HEK293 (cell line): ENCODE results near the gene LARGE1.

Experiments used
- CTCF ChIA-PET: fragments of 350-600 bp; formaldehyde crosslinking; extraction: SDS; loops from one replicate; lab custom pipeline; 2021; ENCODE audit warnings: antibody characterized with exemption; lab: Yijun Ruan, JAX
- POLR2A ChIA-PET: fragments of 300-600 bp; formaldehyde crosslinking; extraction: SDS; loops from one replicate; lab custom pipeline; 2020; ENCODE audit warnings: antibody characterized with exemption, inconsistent platforms; lab: Yijun Ruan, JAX
- H3K27ac ChIP-seq: fragments of 200-500 bp; sonication (Bioruptor generic); 2 replicates; pipeline ENCODE4 v1.5.1; 2014; ENCODE audit warnings: low read depth, low read length, control low read depth, inconsistent platforms; ENCODE audit errors: extremely low read depth
- H3K36me3 ChIP-seq, 2 experiments: fragments of 200-500 bp in 1 of 2; sonication (Bioruptor generic) in 1 of 2; 1 replicate in 1 of 2; 2 replicates in 1 of 2; pipeline ENCODE4 v1.5.1; 2014 to 2017; ENCODE audit warnings: inconsistent platforms in 2 of 2, low read length in 2 of 2; ENCODE audit not compliant: control insufficient read depth in 2 of 2, insufficient read depth in 1 of 2
- H3K4me1 ChIP-seq: fragments of 200-500 bp; sonication (Bioruptor generic); 2 replicates; pipeline ENCODE4 v1.5.1; 2014; ENCODE audit warnings: mild to moderate bottlenecking, low read length, inconsistent platforms; ENCODE audit not compliant: control insufficient read depth, insufficient read depth
- H3K4me3 ChIP-seq: 2 replicates; pipeline ENCODE4 v1.5.1; 2011; ENCODE audit warnings: low read depth, mild to moderate bottlenecking, control low read depth, low read length, moderate library complexity
- H3K9me3 ChIP-seq: fragments of 200-500 bp; sonication (Bioruptor generic); 2 replicates; pipeline ENCODE4 v1.5.1; 2014; ENCODE audit warnings: low read depth, low read length, inconsistent platforms; ENCODE audit not compliant: control insufficient read depth, insufficient read depth
- OVOL3 ChIP-seq: fragments of 450-650 bp; formaldehyde crosslinking; IDR thresholded peaks from 2 replicates; pipeline ENCODE4 v1.5.1; 2016; ENCODE audit warnings: missing biosample characterization, missing genetic modification characterization
- ZNF211 ChIP-seq: fragments of 450-650 bp; formaldehyde crosslinking; IDR thresholded peaks from 2 replicates; pipeline ENCODE4 v1.5.1; 2016; ENCODE audit warnings: low read depth, missing biosample characterization, missing genetic modification characterization
- ZNF292 ChIP-seq: fragments of 450-650 bp; formaldehyde crosslinking; IDR thresholded peaks from 2 replicates; pipeline ENCODE4 v1.5.1; 2016; ENCODE audit warnings: low read depth, missing biosample characterization, missing genetic modification characterization, borderline replicate concordance
- ZNF302 ChIP-seq: fragments of 450-650 bp; formaldehyde crosslinking; IDR thresholded peaks from 2 replicates; pipeline ENCODE4 v1.5.1; 2016; ENCODE audit warnings: missing biosample characterization, missing genetic modification characterization, low read depth
- ZNF354C ChIP-seq: fragments of 450-650 bp; formaldehyde crosslinking; IDR thresholded peaks from 2 replicates; pipeline ENCODE4 v1.5.1; 2016; ENCODE audit warnings: missing biosample characterization, missing genetic modification characterization, low read depth, borderline replicate concordance
- ZNF510 ChIP-seq: fragments of 450-650 bp; formaldehyde crosslinking; IDR thresholded peaks from 2 replicates; pipeline ENCODE4 v1.5.1; 2018; ENCODE audit warnings: mild to moderate bottlenecking, missing genetic modification characterization, missing biosample characterization; ENCODE audit not compliant: insufficient replicate concordance
- ZNF600 ChIP-seq: fragments of 450-650 bp; formaldehyde crosslinking; IDR thresholded peaks from 2 replicates; pipeline ENCODE4 v1.5.1; 2016; ENCODE audit warnings: missing biosample characterization, missing genetic modification characterization
- ZNF677 ChIP-seq: fragments of 450-650 bp; IDR thresholded peaks from 2 replicates; pipeline ENCODE4 v1.5.0; 2018; ENCODE audit warnings: missing biosample characterization, mild to moderate bottlenecking, missing genetic modification characterization, moderate library complexity
- ZNF747 ChIP-seq: fragments of 450-650 bp; formaldehyde crosslinking; IDR thresholded peaks from 2 replicates; pipeline ENCODE4 v1.5.1; 2016; ENCODE audit warnings: missing biosample characterization, missing genetic modification characterization
- ZNF768 ChIP-seq: fragments of 450-650 bp; formaldehyde crosslinking; IDR thresholded peaks from 2 replicates; pipeline ENCODE4 v1.5.1; 2018; ENCODE audit warnings: missing biosample characterization, mild to moderate bottlenecking, missing genetic modification characterization
- TF ChIP-seq, protein P1 (sequence below): fragments of 450-650 bp; formaldehyde crosslinking; IDR thresholded peaks from 2 replicates; pipeline ENCODE4 v1.5.1; 2016; ENCODE audit warnings: missing biosample characterization, missing genetic modification characterization
- TF ChIP-seq, protein P2 (sequence below): fragments of 450-650 bp; formaldehyde crosslinking; IDR thresholded peaks from 2 replicates; pipeline ENCODE4 v1.5.1; 2016; ENCODE audit warnings: missing biosample characterization, missing genetic modification characterization
- TF ChIP-seq, protein P3 (sequence below): fragments of 450-650 bp; formaldehyde crosslinking; IDR thresholded peaks from 2 replicates; pipeline ENCODE4 v1.5.1; 2016; ENCODE audit warnings: missing biosample characterization, missing genetic modification characterization
- TF ChIP-seq, protein P4 (sequence below): fragments of 450-650 bp; formaldehyde crosslinking; IDR thresholded peaks from 2 replicates; pipeline ENCODE4 v1.5.1; 2017; ENCODE audit warnings: missing biosample characterization, missing genetic modification characterization

The LARGE1 gene

DNA sequence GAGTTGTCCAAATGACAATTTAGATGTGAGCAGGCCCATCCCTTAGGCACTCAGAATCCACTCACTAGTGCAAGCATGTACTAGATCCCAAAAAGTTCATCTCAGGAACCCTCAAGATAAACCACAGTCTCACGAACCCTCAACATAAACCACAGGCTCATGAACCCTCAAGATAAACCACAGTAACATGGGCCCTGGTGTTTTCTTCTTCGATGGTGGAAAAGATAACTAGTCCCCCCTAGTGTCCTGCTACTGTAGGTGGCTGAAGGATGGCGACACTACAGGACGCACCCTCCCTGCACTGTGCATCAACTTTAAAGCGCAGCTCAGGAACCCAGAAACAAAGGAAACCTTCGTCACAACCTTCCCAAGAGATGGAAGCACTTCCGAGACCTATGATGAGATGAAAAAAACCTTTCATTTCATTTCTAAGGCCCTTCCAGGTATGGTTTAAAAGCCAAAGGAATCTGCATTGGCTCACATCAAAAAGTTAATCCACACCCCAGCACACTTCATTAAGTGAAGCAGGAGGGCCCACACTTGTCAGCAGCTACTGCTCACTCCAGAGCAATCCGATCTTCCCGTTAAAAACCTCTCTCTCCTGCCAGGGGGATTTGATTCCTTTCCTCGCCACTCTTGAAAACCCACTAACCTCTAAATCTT is 2.4 kb downstream of the LARGE1 start (continued):
- TF ChIP-seq, protein P1, sequence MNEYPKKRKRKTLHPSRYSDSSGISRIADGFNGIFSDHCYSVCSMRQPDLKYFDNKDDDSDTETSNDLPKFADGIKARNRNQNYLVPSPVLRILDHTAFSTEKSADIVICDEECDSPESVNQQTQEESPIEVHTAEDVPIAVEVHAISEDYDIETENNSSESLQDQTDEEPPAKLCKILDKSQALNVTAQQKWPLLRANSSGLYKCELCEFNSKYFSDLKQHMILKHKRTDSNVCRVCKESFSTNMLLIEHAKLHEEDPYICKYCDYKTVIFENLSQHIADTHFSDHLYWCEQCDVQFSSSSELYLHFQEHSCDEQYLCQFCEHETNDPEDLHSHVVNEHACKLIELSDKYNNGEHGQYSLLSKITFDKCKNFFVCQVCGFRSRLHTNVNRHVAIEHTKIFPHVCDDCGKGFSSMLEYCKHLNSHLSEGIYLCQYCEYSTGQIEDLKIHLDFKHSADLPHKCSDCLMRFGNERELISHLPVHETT = no peak
- TF ChIP-seq, protein P2, sequence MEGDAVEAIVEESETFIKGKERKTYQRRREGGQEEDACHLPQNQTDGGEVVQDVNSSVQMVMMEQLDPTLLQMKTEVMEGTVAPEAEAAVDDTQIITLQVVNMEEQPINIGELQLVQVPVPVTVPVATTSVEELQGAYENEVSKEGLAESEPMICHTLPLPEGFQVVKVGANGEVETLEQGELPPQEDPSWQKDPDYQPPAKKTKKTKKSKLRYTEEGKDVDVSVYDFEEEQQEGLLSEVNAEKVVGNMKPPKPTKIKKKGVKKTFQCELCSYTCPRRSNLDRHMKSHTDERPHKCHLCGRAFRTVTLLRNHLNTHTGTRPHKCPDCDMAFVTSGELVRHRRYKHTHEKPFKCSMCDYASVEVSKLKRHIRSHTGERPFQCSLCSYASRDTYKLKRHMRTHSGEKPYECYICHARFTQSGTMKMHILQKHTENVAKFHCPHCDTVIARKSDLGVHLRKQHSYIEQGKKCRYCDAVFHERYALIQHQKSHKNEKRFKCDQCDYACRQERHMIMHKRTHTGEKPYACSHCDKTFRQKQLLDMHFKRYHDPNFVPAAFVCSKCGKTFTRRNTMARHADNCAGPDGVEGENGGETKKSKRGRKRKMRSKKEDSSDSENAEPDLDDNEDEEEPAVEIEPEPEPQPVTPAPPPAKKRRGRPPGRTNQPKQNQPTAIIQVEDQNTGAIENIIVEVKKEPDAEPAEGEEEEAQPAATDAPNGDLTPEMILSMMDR (tag by site-specific recombination) = peak; percentile 51; the same call in 1 of the 2 replicates
- TF ChIP-seq OVOL3 (tag by site-specific recombination) = no peak
- TF ChIP-seq ZNF600 (tag by site-specific recombination) = no peak
- no peak for TF ChIP-seq ZNF510 (tag by site-specific recombination)
- TF ChIP-seq ZNF677 (tag by site-specific recombination) = no peak
- TF ChIP-seq ZNF354C (tag by site-specific recombination) = no peak
- TF ChIP-seq, protein P3, sequence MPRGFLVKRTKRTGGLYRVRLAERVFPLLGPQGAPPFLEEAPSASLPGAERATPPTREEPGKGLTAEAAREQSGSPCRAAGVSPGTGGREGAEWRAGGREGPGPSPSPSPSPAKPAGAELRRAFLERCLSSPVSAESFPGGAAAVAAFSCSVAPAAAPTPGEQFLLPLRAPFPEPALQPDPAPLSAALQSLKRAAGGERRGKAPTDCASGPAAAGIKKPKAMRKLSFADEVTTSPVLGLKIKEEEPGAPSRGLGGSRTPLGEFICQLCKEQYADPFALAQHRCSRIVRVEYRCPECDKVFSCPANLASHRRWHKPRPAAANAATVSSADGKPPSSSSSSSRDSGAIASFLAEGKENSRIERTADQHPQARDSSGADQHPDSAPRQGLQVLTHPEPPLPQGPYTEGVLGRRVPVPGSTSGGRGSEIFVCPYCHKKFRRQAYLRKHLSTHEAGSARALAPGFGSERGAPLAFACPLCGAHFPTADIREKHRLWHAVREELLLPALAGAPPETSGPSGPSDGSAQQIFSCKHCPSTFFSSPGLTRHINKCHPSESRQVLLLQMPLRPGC (tag by site-specific recombination) = no peak
- TF ChIP-seq, protein P4, sequence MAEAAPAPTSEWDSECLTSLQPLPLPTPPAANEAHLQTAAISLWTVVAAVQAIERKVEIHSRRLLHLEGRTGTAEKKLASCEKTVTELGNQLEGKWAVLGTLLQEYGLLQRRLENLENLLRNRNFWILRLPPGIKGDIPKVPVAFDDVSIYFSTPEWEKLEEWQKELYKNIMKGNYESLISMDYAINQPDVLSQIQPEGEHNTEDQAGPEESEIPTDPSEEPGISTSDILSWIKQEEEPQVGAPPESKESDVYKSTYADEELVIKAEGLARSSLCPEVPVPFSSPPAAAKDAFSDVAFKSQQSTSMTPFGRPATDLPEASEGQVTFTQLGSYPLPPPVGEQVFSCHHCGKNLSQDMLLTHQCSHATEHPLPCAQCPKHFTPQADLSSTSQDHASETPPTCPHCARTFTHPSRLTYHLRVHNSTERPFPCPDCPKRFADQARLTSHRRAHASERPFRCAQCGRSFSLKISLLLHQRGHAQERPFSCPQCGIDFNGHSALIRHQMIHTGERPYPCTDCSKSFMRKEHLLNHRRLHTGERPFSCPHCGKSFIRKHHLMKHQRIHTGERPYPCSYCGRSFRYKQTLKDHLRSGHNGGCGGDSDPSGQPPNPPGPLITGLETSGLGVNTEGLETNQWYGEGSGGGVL (tag by site-specific recombination) = peak; percentile 51
- TF ChIP-seq ZNF211 (tag by site-specific recombination) = no peak

DNA sequence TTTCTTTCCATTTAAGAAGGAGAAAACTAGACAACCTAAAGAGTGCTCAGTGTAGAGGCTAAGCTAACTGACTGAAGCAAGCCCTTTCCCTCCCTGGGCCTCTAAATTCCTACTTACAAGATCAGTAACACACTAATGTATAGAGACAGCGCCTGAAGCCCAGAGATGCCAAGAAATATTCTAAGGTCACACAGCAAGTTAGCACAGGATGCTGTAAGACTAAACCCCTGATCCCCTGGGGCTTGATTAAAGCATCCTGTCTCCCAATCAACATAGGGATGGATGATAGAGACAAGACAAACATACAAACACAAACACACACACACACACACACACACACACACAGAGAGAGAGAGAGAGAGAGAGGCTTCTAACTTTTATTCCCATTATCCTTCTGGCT is 5.6 kb downstream of the LARGE1 start:
- no peak overlapping the region for H3K27ac ChIP-seq
- H3K4me3 ChIP-seq = no peak overlapping the region
- no peaks in the 10 kb centered on the region for H3K9me3 ChIP-seq
- ChIA-PET POLR2A (no interaction called here), CTCF (interaction anchor here (0.9 kb wide), 1 partner anchor 9 kb away, joined by 6 read pairs; no protein-coding TSS in a partner anchor)
- H3K4me1 ChIP-seq = peaks cover 12% of the 10 kb centered on the region
- peaks cover 0 to 9% of the 10 kb centered on the region in 2 experiments; a peak in 1 of 3 replicates for H3K36me3 ChIP-seq
- TF ChIP-seq ZNF747 (tag by site-specific recombination) (no peak), ZNF768 (tag by site-specific recombination) (0 out of 2 replicates have a peak, but pooled peaks have one; percentile 22)
- TF ChIP-seq, all 188 proteins: peak for 1

DNA sequence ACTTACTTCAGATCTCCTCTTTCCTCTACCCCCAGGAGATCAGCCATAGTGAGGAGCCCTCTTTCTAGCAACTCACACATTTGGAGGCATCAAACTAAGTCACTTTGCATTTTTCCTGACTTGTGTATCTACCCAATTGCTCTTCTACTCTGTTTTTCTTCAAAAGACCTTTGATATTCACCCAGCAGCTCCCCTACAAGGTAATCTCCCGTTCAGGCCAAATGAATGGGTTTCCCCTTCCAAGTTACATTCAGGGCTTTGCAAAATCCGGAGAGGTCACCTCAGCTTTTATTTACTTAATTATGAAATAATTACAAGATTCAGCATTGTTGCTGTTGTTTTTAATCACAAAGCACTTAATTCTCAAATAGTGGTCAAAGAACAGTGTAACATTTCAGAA is 6.1 kb downstream of the LARGE1 start:
- ChIA-PET POLR2A (no interaction called here), CTCF (interaction anchor here (0.6 to 0.9 kb wide), 2 partner anchors 9 to 248 kb away, joined by 3 to 6 read pairs; no protein-coding TSS in a partner anchor)
- H3K36me3 ChIP-seq = peaks cover 0 to 9% of the 10 kb centered on the region in 2 experiments; a peak in 1 of 3 replicates
- no peak overlapping the region for H3K4me3 ChIP-seq
- no peaks in the 10 kb centered on the region for H3K9me3 ChIP-seq
- peaks cover 11% of the 10 kb centered on the region for H3K4me1 ChIP-seq
- no peak overlapping the region for H3K27ac ChIP-seq
- TF ChIP-seq ZNF292 (tag by site-specific recombination) = no peak
- TF ChIP-seq ZNF302 (tag by site-specific recombination) = no peak
